ENCODE data around the gene PALD1.

Gene PALD1

DNA sequence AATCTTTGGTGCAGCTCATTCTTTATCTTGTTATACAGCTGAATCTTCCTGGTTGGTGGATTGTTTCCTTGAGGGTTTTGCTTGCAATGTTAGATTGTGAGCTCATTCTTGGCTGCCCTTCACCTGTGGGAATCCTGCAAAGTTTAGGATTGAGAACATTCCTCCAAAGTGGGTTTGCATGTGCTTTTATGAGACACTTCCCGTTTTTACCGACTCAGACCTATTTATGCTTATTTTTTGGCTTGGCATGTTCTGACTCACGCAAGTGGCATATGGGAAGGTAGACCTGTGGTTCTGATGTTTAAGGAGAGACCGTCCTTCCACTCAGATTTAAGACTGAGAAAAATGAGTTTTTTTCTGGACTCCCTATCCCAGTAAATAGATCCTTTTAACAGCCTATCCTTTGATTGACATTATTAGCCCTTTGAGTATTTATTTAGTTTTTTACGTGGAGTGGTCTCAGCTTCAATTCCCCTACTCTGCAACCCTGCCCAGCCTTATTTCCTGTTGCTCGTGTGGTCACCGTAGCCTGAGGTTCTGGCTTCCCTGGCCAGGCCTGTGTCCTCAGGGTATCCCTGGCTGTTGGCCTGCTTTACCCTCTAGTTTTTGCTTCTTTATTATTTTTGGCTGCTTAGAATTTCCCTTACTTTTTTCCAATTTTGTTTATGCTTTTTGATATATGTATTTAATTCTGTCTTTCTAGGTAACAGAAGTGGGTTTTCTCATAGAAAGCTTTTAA lies 137.4 kb downstream of the PALD1 start:
- DNase-seq: no peak

DNA sequence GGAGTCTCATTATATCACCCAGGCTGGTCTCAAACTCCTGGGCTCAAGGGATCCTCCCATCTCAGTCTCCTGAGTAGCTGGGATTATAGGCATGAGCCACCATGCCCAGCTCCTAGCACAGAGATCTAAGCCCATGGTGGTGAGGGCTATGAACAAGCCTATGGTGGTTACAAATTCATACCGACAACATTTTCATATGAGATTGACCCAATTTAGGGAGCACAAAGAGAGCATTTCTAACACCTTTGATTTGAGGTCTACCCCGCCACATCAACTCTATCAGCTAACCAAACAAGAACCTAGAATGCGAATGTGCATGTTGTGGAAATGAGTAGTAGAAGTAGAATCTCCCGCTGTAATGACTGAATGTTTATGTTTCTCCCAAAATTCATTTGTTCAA lies 138.2 kb downstream of the PALD1 start:
- DNase-seq: no peak

All from NCI-H526 (cell line).